ENCODE results near the gene VASN.

VASN gene

GRCh38 chr16:4431023-4431422, 59.4 kb downstream of the VASN start:
- intact Hi-C loops (cut with DNase I), result no loop called here
- no peak for DNase-seq
